Transverse colon (tissue), 4 donors: ENCODE results near the gene LMBR1.

Experiments
- CTCF ChIP-seq, 5 experiments: fragments of 200-600 bp in 3 of 5; fragments of 450-650 bp in 2 of 5; sonication (generic) in 3 of 5; IDR thresholded peaks; 1 replicate in 2 of 5; 2 replicates in 3 of 5; pipeline ENCODE4 v1.5.1; 2016 to 2017; ENCODE audit warnings: antibody characterized with exemption in 5 of 5, inconsistent platforms in 3 of 5, mild to moderate bottlenecking in 2 of 5, moderate library complexity in 1 of 5
- POLR2A ChIP-seq: fragments of 450-650 bp; IDR thresholded peaks from one replicate; pipeline ENCODE4 v1.6.1; 2016; ENCODE audit warnings: antibody characterized with exemption, mild to moderate bottlenecking, moderate library complexity
- POLR2AphosphoS5 ChIP-seq, 3 donors: sonication (generic); formaldehyde crosslinking; IDR thresholded peaks; one replicate each; pipeline ENCODE4 v1.6.1; 2016; ENCODE audit warnings: antibody characterized with exemption in 3 of 3

GRCh38 chr7:156918635-156919034, 25.7 kb upstream of the LMBR1 start:
- TF ChIP-seq CTCF (IDR thresholded peaks at IDR 0.05) (no peak), POLR2A (no peak), POLR2AphosphoS5 (IDR thresholded peaks at IDR 0.05) (no peak)
